EL (cell line): ENCODE measurements around the gene SDK1.

Experiments used
- DNase-seq: peaks from one replicate; pipeline ENCODE4 v3.0.0-alpha.2; 2016

Gene SDK1

GRCh38 chr7:4267341-4268039, 966.4 kb downstream of the SDK1 start:
- no peak for DNase-seq

- DNase-seq: no peak
Measured at GRCh38 chr7:4268040-4268965, 967.3 kb downstream of the SDK1 start.

GRCh38 chr7:4269086-4269485, 968.0 kb downstream of the SDK1 start:
- no peak for DNase-seq

GRCh38 chr7:4269746-4270145, 968.7 kb downstream of the SDK1 start:
- DNase-seq: no peak

GRCh38 chr7:4270268-4270667, 969.2 kb downstream of the SDK1 start:
- DNase-seq: no peak

GRCh38 chr7:4270941-4271715, 970.1 kb downstream of the SDK1 start:
- DNase-seq: no peak

- DNase-seq: no peak
Measured at GRCh38 chr7:4271716-4272015, 970.6 kb downstream of the SDK1 start.

GRCh38 chr7:4272141-4272540, 971.1 kb downstream of the SDK1 start:
- DNase-seq: no peak

- no peak for DNase-seq
Measured at GRCh38 chr7:4273566-4274230, 972.6 kb downstream of the SDK1 start.

- DNase-seq: no peak
Measured at GRCh38 chr7:4274286-4274685, 973.2 kb downstream of the SDK1 start.

- DNase-seq: no peak
Measured at GRCh38 chr7:4277936-4278335, 976.9 kb downstream of the SDK1 start.

- no peak for DNase-seq
Measured at GRCh38 chr7:4279216-4279615, 978.2 kb downstream of the SDK1 start.

GRCh38 chr7:4281231-4281993, 980.4 kb downstream of the SDK1 start:
- DNase-seq: no peak

- DNase-seq: no peak
Measured at GRCh38 chr7:4282434-4283223, 981.6 kb downstream of the SDK1 start.

GRCh38 chr7:4286351-4286750, 985.3 kb downstream of the SDK1 start:
- DNase-seq: no peak

- no peak for DNase-seq
Measured at GRCh38 chr7:4288791-4289394, 987.8 kb downstream of the SDK1 start.

GRCh38 chr7:4297165-4297917, 996.3 kb downstream of the SDK1 start:
- DNase-seq: no peak

- no peak for DNase-seq
Measured at GRCh38 chr7:4297918-4298219, 996.8 kb downstream of the SDK1 start.

- no peak for DNase-seq
Measured at GRCh38 chr7:4299431-4299830, 998.4 kb downstream of the SDK1 start.

- no peak for DNase-seq
Measured at GRCh38 chr7:4302203-4302905, 1001.3 kb downstream of the SDK1 start.
